Testis (tissue), 2 donors: ENCODE results near the gene MRGPRX3.

Experiments used
- POLR2A ChIP-seq: fragments of 450-650 bp; IDR thresholded peaks from one replicate; pipeline ENCODE4 v1.6.1; 2017; ENCODE audit warnings: antibody characterized with exemption, mild to moderate bottlenecking, moderate library complexity
- TF ChIP-seq, protein P1 (sequence below), 3 experiments: fragments of 450-650 bp in 2 of 3; fragments of 200-600 bp in 1 of 3; sonication (generic) in 1 of 3; IDR thresholded peaks; one replicate each; pipeline ENCODE4 v1.5.1; 2016 to 2019; ENCODE audit warnings: antibody characterized with exemption in 3 of 3, mild to moderate bottlenecking in 2 of 3, moderate library complexity in 1 of 3

GRCh38 chr11:18111005-18111404 is 21.4 kb upstream of the MRGPRX3 start:
- no peak for TF ChIP-seq POLR2A
- TF ChIP-seq, protein P1, sequence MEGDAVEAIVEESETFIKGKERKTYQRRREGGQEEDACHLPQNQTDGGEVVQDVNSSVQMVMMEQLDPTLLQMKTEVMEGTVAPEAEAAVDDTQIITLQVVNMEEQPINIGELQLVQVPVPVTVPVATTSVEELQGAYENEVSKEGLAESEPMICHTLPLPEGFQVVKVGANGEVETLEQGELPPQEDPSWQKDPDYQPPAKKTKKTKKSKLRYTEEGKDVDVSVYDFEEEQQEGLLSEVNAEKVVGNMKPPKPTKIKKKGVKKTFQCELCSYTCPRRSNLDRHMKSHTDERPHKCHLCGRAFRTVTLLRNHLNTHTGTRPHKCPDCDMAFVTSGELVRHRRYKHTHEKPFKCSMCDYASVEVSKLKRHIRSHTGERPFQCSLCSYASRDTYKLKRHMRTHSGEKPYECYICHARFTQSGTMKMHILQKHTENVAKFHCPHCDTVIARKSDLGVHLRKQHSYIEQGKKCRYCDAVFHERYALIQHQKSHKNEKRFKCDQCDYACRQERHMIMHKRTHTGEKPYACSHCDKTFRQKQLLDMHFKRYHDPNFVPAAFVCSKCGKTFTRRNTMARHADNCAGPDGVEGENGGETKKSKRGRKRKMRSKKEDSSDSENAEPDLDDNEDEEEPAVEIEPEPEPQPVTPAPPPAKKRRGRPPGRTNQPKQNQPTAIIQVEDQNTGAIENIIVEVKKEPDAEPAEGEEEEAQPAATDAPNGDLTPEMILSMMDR (IDR thresholded peaks at IDR 0.05), result no peak
